HTR-8/SVneo (cell line): ENCODE results near the gene PPP2R5C.

Source experiments
- DNase-seq: peaks from one replicate; pipeline ENCODE4 v3.0.0; 2011; ENCODE audit warnings: low spot score, mixed read lengths; ENCODE audit not compliant: insufficient read length
- FAIRE-seq: peaks from 2 replicates; lab custom pipeline; 2011; peaks lifted over from hg19 to GRCh38; lab: Jason Lieb, UNC

The PPP2R5C gene

DNA sequence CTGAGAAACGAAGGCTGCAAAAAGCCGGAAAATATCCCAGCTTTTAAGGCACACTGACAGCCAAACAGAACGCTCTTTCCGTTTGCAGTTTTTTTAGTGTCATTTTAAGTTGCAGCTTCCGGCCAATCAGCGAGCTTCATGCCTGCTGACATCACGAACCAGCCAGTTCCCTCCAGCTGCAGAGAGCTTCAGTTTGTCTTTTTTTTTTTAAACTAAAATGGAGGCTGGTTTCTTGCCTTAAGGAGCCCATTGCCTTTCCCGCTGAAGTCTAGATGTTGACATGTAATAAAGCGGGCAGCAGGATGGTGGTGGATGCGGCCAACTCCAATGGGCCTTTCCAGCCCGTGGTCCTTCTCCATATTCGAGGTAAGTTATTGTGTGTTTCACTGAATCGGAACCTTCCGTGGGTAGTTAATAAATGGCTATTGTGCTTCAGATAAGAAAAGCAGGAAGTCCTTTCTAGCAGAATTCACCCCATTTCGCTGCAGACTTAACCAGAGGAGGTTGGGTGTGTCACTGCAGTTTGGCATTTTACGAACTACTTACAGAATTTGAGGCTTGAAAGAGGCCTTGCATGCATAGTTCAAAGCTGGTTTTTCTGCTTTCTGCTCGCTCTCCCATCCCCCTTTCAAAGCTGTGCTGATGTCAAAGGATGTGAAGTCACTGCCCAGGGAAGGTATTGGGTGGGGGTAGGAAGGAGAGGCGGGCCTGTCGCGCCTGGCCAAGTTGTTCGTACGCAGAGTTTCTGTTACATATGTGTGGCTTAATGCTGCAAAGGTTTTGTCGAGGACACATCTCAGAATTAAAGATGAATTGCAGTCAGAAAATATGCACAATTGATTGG is 48.4 kb downstream of the PPP2R5C start:
- DNase-seq (peak; percentile 92), FAIRE-seq (peak; percentile 74)

DNA sequence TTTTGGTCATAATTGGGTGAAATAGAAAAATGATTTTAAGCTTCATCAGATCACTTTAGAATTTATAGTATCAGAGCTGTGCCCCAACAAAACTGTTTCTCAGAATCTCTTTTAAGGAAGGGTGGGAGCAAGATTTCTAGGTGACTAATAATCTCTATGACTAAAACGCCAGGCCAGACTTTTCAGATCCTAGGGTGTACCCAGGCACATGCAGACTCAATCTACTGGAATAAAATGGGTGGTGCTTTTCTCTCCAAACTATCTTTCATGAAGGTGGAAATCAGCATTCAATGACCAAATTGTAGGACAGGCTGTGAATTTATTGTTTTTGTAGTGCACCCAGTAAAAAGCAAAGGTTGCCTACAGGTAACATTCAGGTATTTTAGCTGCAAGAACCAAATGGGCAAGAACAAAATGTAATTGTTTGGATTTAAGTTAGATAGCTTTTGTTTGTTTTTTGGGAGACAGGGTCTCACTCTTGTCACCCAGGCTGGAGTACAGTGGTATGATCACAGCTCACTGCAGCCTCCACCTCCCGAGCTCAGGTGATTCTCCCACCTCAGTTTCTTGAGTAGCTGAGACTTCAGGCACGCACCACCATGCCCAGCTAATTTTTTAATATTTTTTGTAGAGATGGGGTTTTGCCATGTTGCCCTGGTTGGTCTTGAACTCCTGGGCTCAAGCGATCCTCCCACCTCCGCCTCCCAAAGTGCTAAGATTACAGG is 49.5 kb downstream of the PPP2R5C start:
- DNase-seq (no peak), FAIRE-seq (no peak)

DNA sequence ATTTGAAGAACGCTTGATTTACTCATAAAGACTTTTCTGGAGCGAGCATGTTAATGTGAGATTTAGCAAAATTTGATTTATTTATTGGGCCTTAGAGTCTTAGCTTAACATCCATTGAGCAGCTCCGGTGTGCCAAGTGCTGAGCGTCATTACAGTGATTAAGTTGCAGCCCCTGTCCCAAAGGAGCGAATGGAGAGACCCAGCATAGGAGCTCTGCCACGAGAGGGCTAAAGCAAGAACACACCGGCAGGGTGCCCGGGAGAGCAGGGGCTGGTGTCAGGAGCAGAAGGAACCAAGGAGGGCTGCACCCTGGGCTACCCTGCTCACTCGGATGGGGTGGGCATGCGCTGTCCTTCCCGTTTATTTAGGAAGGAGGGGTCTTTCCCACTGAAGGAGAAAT is 50.6 kb downstream of the PPP2R5C start:
- FAIRE-seq, result no peak
- no peak for DNase-seq

DNA sequence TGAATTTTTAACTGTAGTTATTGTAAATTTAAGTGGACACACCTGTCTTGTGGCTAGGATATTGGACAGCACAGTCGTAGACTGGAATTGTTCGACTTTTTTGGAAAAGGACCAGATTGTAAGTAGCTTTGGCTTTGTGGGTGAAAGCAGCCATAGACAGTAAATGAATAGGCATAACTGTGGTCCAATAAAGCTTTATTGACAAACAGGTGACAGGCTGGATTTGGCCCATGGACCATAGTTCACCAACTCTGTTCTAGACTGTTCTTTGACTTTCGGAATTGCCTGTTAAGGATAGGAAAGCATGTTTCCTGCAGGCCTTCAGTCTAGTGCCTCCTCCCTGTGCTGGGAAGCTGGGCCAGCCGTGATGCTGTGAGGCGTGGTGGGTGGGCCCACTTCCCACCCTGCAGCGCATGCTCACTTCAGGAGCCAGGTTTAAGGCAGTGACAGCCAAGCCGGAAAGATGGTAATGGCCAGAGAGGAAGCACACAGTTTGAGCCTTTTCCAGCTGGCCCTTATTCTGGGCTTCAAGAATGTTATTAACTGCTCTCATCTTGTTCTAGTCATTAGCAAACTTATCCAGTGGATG is 51.8 kb downstream of the PPP2R5C start:
- FAIRE-seq, result no peak
- DNase-seq, result no peak

DNA sequence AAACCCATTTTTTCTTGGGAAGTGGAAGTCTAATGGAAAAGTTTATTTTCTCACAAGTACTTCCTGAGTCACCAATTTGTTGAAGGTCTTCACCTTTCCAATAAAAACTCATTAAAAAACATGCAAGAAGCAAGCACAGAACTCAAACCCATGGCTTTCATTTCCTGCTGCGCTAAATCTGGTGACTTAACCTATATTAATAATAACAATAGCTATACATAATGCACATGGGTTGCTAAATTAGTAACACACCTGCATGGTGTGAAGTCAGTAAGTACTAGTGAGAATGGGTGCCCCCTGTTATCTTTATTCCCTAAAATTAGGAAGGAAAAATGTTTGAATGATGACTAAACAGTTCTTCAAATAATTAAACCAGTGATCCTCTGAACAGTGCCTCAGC is 52.3 kb downstream of the PPP2R5C start:
- DNase-seq (no peak), FAIRE-seq (no peak)

DNA sequence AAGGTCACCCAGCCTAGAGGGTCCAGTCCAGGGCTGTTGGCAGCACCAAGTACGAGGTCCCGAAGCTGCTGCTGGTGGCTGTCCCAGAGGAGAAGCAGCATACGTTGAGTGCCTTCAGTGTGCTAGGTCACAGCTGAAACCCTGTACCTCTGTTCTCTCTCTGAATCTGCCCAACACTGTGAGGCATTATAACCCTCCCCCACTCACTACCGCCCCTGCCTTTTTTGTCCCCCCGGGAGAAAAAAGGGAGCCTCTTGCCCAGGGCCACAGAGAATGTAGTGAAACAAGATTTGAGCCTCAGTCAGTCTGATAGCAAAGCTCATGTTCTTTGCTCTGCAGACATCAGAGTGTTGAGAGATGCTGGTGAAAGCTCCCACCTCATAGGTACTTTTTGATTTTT is 53.4 kb downstream of the PPP2R5C start:
- DNase-seq (no peak), FAIRE-seq (no peak)

DNA sequence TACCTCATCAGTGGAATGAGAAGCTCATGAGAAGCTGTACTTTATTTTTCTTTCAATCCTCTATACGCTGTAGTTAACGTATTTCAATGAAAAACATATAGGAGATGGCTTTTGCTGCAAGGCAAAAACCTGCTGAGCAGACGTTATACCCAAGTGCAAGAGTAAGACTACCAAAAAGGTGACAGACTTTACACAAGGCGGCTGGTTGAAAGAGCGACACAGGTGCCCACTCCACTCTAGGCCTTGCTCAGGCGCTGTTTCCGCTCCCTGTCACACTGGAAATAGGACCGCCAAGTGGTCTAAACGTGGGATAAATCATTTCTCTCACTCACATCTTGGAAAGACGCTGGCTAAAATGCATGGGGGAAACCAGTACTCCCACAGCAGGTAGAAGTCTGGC is 54.5 kb downstream of the PPP2R5C start:
- DNase-seq, result no peak
- FAIRE-seq, result no peak

DNA sequence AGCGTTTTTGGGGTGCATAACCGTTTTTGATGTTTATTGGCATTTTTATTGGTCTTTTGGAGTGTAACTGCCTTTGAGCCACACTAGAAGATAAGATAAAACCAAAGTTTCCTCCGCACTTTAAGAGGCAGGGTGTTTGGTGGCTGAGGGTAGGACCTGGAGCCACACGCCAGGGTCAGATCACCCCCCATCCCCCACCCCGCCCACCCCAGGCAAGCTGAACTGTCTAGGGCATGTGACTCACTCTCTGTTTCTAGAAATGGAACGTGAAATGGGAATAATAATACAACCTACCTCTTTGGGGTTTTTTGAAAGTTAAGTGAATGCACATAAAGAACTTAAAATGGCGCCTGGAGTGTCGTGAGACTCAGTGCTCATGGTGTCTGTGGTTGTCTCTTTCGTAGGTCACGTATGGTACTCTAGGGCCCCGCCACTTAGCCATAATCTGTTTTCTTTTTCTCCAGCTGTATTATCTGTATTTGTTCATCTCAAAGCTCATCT is 56.0 kb downstream of the PPP2R5C start:
- FAIRE-seq (no peak), DNase-seq (no peak)

DNA sequence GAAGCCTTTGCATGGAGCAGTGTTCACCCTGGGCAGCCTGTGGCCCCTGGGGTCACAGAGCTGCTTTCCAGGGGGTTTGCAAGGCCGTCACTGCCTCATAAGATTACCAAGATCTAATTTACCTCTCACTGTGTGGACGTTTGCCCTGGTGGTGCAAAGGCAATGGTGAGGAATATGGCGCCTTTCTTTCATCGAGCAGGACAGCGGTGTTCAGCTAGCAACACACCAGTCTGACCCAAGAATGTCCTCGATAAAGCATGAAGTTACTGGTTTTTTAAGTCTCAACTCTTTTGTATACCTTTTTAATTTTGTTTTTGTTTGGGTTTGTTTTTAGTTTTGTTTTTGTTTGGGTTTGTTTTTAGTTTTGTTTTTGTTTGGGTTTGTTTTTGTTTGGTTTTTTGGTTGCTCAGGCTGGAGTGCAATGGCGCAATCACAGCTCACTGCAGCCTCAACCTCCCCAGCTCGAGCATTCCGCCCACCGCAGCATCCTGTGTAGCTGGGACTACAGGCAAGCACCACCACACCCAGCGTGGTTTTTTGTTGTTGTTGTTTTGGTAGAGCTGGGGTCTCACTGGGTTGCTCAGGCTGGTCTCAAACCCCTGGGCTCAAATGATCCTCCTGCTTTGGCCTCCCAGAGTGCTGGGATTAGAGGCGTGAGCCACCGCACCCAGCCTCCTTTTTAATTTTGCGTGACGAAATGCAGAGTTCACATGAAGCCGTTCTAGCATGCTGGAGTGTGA is 57.9 kb downstream of the PPP2R5C start:
- DNase-seq (no peak), FAIRE-seq (no peak)

DNA sequence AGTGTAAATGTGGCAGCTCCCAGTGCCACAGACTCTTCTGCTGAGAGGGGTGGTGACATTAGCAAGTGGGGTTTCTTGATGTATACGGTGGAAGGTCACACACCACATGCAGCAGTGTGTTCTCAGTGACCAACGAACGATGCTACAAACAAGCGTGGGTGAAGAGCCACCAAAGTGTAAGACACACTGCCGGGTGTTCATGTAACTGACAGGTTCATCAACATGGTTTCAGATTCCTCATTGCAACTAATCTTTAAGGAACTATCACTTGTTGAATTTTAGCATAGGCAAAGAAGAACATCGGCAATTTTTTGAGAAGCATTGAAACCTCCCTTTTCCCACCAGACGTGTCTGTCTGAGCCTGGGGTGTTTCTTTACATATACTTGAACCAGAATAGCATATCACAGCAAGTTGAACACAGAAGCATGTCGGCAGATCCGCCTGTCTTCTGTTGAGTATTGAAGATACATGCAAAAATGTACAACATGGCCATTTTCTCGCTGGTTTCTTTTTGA is 58.8 kb downstream of the PPP2R5C start:
- DNase-seq (no peak), FAIRE-seq (no peak)

DNA sequence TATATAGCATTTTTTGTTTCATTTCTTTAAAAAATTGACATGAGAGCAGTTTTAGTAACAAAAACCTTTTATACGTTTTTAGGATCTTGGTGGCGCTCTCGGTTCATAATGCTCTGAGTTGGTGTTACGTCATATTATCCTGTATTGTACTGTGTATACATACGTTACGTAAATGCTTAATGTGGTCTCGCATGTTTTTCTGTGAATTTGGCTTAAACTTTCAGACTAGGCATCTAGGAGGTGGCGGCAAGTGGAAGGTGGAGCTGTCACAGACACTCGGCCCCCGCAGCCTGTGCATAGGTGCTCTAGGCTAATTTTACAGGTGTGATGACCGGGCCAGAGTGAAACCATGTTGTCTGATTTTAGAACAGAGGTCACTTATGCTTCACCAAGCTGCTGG is 60.0 kb downstream of the PPP2R5C start:
- no peak for FAIRE-seq
- no peak for DNase-seq

DNA sequence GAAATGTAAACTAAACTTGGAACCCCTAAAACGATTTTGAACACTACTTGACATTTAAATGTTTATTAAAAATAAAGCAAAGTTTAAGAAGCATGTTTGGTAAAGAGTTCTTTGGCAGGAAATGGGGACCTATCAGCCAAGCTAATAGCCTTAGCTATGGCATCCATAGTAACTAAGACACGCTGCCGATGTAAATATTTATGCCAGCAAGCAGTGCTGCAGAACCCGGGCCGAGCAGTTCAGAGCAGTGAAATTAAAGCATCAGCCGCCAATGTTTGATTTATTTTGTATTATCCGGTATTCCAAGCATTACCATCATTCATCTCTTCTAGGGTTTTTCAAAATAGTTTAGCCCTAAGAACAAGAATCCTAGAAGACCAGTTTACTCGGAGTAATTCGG is 61.6 kb downstream of the PPP2R5C start:
- DNase-seq (no peak), FAIRE-seq (no peak)

DNA sequence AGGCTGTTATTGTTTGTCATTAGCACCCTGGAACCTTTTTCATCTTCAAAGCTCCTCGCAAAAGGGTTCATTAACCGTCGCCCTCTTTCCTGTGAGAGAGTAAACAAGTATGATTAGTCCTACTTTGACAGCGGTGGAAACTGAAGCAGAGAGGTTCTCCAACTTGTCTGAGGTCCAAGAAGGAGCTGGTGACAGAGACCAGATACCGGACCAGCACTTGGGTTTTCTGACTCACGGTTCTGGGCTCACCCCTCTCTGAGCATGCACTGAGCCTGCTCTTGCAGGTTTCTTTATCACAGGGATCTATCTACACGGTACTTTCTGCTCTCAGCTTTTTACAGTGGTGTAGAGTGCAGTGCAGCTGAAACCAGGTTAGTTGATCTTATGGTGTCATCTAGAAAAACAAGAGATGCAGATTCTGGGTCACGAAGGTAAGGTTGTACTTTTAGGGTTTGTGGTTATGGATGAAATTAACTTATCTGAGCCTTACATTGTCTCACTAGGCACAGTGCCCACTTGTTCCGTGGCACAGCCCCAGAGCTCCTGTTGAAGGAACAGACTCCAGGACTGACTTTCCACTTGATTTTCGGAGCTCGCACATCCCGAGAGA is 62.1 kb downstream of the PPP2R5C start:
- DNase-seq, result no peak
- no peak for FAIRE-seq

DNA sequence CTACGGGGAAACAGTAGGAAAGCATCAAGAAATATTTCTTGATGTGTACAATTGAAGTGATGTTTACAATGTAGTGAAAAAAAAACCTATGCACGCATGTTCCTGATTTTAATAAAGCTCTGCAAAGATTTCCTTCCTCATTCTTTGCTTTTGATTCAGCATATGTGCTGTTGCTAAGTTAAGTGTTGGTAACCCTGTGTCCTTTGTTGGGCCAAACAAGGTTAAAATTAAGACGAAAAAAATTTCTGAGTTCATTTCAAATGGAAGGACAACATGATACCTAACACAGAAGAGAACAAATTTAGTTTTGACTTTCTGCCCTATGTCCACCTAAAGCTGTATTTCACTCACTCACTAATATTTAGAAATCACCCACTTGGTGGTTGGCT is 62.8 kb downstream of the PPP2R5C start:
- DNase-seq, result no peak
- no peak for FAIRE-seq

DNA sequence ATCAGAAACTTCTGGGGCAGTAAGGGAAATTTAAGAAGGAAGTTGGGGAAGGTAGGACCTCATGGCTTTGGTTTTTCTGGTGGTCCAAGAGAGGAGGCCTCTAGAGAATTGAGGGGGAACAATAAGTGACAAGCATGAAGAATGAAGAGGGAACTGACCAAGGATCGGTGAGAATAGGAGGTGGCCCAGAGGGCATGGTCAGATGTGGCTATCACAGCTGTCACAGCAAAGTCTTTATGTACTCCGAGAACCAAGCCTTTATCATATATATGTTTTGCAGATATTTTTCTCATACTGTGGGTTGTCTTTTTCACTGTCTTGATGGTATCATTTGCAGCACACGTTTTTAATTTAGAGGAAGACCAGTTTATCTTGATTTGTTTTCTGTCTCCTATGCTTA is 64.3 kb downstream of the PPP2R5C start:
- DNase-seq (no peak), FAIRE-seq (no peak)

DNA sequence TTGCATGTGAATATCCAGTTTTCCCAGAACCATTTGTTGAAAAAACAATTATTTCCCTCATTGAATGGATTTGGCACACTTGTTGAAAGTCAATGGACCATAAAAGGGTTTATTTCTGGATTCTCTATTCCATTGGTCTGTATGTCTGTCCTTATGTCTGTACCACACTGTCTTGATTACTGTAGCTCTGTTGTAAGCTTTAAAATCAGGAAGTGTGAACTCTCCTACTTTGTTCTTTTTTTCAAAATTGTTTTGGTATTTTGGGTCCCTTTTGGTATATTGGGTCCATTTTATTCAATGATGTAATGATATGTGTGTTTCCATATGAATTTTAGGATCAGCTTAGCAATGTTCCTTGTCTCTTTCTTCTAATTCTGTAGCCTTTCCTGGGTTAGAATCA is 64.8 kb downstream of the PPP2R5C start:
- DNase-seq (no peak), FAIRE-seq (no peak)

DNA sequence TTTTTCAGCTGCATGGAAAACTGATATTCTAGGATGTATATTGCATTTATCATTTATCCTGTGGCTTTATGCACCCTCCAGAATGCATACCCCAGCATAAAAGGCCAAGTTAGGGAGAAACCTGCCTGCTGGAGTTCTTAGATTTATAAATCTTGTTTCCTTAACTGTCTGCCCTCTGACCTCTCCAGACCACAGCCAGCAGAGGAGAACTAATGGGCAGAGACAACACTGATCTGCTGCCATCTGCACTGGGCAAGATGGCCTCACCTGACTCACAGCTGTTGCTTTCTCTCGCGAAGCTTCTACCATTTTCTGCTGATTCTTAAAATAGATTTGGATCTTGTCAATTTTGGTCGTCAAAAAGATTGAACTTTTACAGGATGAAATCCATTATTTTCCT is 65.8 kb downstream of the PPP2R5C start:
- no peak for FAIRE-seq
- no peak for DNase-seq

DNA sequence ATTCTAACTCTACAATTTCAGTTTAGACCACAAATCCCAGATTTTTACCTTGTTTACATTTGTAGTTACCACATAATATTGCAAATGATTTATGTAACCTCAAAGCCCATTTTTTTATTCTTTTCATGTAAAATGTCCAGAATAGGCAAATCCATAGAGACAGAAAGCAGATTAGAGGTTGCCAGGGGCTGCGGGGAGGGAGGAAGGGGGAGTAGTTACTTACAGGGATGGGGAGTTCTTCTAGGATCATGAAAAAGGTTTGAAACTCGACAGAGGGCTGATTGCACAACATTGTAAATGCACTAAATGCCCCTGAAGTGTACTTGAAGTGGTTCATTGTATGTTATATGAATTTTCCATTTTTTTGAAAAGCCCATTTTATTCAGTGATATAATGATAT is 66.5 kb downstream of the PPP2R5C start:
- DNase-seq, result no peak
- no peak for FAIRE-seq

DNA sequence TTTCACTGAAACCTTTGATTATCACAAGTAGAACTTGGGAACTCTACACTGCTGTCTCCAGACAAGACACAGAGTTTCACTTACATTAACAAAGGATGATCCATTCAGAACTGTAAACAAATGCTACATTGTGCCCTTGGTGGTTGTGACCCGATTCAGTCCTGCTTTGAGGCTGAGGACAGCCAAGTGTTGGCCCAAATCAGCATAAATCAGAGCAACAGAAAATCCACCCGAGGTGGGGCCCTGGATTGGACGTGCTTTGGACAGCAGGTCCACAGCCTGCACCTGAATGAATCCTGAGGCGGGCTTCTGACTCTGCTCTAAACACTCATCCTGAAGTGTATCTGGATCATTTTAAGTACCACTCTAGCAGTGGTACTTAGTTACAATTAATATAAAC is 68.8 kb downstream of the PPP2R5C start:
- DNase-seq (no peak), FAIRE-seq (no peak)

DNA sequence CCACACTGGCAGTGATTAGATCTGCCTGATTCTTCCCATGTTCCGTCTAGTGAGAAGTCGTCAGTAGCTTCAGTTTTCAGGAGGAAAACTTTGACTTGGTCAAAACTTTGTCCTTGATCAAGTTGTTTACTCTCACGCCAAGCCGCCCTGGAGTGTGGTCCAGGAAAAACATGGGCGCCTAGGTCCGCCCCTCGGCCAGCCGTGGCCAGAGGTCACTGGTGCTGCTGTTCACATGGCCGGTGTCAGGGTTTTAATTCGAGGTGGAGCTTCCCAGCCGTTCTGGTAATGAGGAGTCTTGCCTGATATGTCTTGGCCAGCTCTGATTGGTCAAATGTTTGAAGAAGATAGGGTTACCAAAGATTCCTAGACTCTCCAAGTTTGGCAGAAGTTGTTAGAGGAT is 71.5 kb downstream of the PPP2R5C start:
- FAIRE-seq (no peak), DNase-seq (no peak)
